Mesendoderm (in vitro differentiated cells): Measurements from ENCODE around the gene BARX1. TPM values are rescaled to one million over a fixed set of nuclear protein-coding genes. Genes with fewer than 3 reads are reported as not detected.
A peak's percentile ranks its signal among the peaks of the same experiment; 100 is the strongest.

ENCODE experiments used
- DNase-seq: peaks from one replicate; pipeline ENCODE4 v3.0.0; 2013
- H2AK5ac ChIP-seq: 2 replicates; pipeline ENCODE4 v1.6.1; 2013; ENCODE audit warnings: low read length, inconsistent platforms
- H2BK120ac ChIP-seq: 2 replicates; pipeline ENCODE4 v1.6.1; 2013; ENCODE audit warnings: low read depth, mild to moderate bottlenecking, low read length, moderate library complexity, mixed read lengths
- H2BK15ac ChIP-seq: replicated peaks from 2 replicates; pipeline ENCODE4 v1.6.1; 2013; ENCODE audit warnings: low read depth, mild to moderate bottlenecking, moderate library complexity
- H2BK5ac ChIP-seq: 2 replicates; pipeline ENCODE4 v1.6.1; 2013; ENCODE audit warnings: low read length, inconsistent platforms
- H3K18ac ChIP-seq: 2 replicates; pipeline ENCODE4 v1.6.1; 2013; ENCODE audit warnings: mild to moderate bottlenecking, low read length, mixed read lengths
- H3K23ac ChIP-seq: one replicate; pipeline ENCODE4 v1.6.1; 2013; ENCODE audit warnings: low read length
- H3K27ac ChIP-seq: 2 replicates; pipeline ENCODE4 v1.5.1; 2013; ENCODE audit warnings: low read depth, mild to moderate bottlenecking, inconsistent platforms, low read length, moderate library complexity
- H3K27me3 ChIP-seq: 2 replicates; pipeline ENCODE4 v1.6.1; 2013; ENCODE audit warnings: low read length, control low read depth, mild to moderate bottlenecking, inconsistent platforms; ENCODE audit not compliant: insufficient read depth, poor library complexity
- H3K36me3 ChIP-seq: 2 replicates; pipeline ENCODE4 v1.6.1; 2013; ENCODE audit warnings: low read length, inconsistent platforms; ENCODE audit not compliant: control insufficient read depth, insufficient read depth
- H3K4ac ChIP-seq: one replicate; pipeline ENCODE4 v1.6.1; 2013; ENCODE audit warnings: low read depth, mild to moderate bottlenecking, low read length, moderate library complexity
- H3K4me1 ChIP-seq: 2 replicates; pipeline ENCODE4 v1.6.1; 2013; ENCODE audit warnings: low read depth, low read length, inconsistent platforms; ENCODE audit not compliant: control insufficient read depth
- H3K4me2 ChIP-seq: 2 replicates; pipeline ENCODE4 v1.6.1; 2013; ENCODE audit warnings: low read length
- H3K4me3 ChIP-seq: 2 replicates; pipeline ENCODE4 v1.5.1; 2013; ENCODE audit warnings: mild to moderate bottlenecking, low read length
- H3K56ac ChIP-seq: one replicate; pipeline ENCODE4 v1.6.1; 2013; ENCODE audit warnings: low read length
- H3K79me1 ChIP-seq: 2 replicates; pipeline ENCODE4 v1.6.1; 2013; ENCODE audit warnings: low read length, inconsistent platforms
- H3K79me2 ChIP-seq: 2 replicates; pipeline ENCODE4 v1.6.1; 2013; ENCODE audit warnings: mild to moderate bottlenecking, low read length; ENCODE audit not compliant: control insufficient read depth, insufficient read depth
- H3K9ac ChIP-seq: 2 replicates; pipeline ENCODE4 v1.6.1; 2013; ENCODE audit warnings: low read length, inconsistent platforms
- H4K5ac ChIP-seq: one replicate; pipeline ENCODE4 v1.6.1; 2013; ENCODE audit warnings: low read length
- H4K8ac ChIP-seq: one replicate; pipeline ENCODE4 v1.6.1; 2013; ENCODE audit warnings: low read depth, mild to moderate bottlenecking, control low read depth, low read length, moderate library complexity
- WGBS: extraction: QIAGEN DNeasy Blood & Tissue Kit; methylation state at CpG from one replicate; pipeline ENCODE4 v1.1.7; 2013; ENCODE audit warnings: low lambda C conversion rate, missing lambda C conversion rate; ENCODE audit not compliant: insufficient coverage; ENCODE audit errors: extremely low coverage; 5-methylcytosine and 5-hydroxymethylcytosine counted together
- polyA plus RNA-seq, 2 experiments: library from polyadenylated mRNA; stranded (reverse); fragments of 200-250 nt; gene quantifications; one replicate each; pipeline ENCODE4 v1.2.3, GENCODE V29; 2013

Gene BARX1
- 4.1 TPM for polyA plus RNA-seq (2013, experiment 1 of 2)
- 3.7 TPM for polyA plus RNA-seq (2013, experiment 2 of 2)

GRCh38 chr9:93955111-93955980 lies at the start of gene BARX1:
Gene BARX1 (minus strand): TSS chr9:93955355. CDS start chr9:93955146, 209 bp downstream.
- peak; percentile 75 for DNase-seq
- no peak within 1 kb of the TSS for H3K18ac ChIP-seq
- H2BK15ac ChIP-seq: no peak within 1 kb of the TSS
- no peak within 1 kb of the TSS for H3K27ac ChIP-seq
- H3K36me3 ChIP-seq: no peaks in the 10 kb centered on the region
- peak within 1 kb of the TSS; percentile 53 for H3K4me2 ChIP-seq
- no peak within 1 kb of the TSS for H3K4ac ChIP-seq
- no peak within 1 kb of the TSS for H4K8ac ChIP-seq
- H3K79me2 ChIP-seq: no peaks in the 10 kb centered on the region
- H3K56ac ChIP-seq: peak within 1 kb of the TSS; percentile 86
- H3K27me3 ChIP-seq: peaks cover 72% of the 10 kb centered on the region
- H3K4me3 ChIP-seq: peak within 1 kb of the TSS; percentile 8
- peak within 1 kb of the TSS; percentile 94 for H3K23ac ChIP-seq
- no CpG with 5 or more reads among the region's 102 CpGs for WGBS
- H2AK5ac ChIP-seq: no peak within 1 kb of the TSS
- H3K9ac ChIP-seq: peak within 1 kb of the TSS; percentile 44
- H4K5ac ChIP-seq: no peak within 1 kb of the TSS
- H2BK120ac ChIP-seq: no peak within 1 kb of the TSS
- no peak within 1 kb of the TSS for H2BK5ac ChIP-seq
- no peaks in the 10 kb centered on the region for H3K79me1 ChIP-seq
- H3K4me1 ChIP-seq: peaks cover 6% of the 10 kb centered on the region

GRCh38 chr9:94002316-94003140 lies 47.4 kb upstream of the BARX1 start:
- no peak overlapping the region for H2BK15ac ChIP-seq
- WGBS: no CpG with 5 or more reads among the region's 6 CpGs
- no peak overlapping the region for H3K9ac ChIP-seq
- no peaks in the 10 kb centered on the region for H3K27me3 ChIP-seq
- no peaks in the 10 kb centered on the region for H3K4me1 ChIP-seq
- H2BK120ac ChIP-seq: no peak overlapping the region
- no peak overlapping the region for H3K4me3 ChIP-seq
- H3K4me2 ChIP-seq: no peak overlapping the region
- no peaks in the 10 kb centered on the region for H3K36me3 ChIP-seq
- H4K8ac ChIP-seq: no peak overlapping the region
- H3K79me1 ChIP-seq: no peaks in the 10 kb centered on the region
- peak; percentile 80 for DNase-seq
- H4K5ac ChIP-seq: no peak overlapping the region
- no peaks in the 10 kb centered on the region for H3K79me2 ChIP-seq
- H3K56ac ChIP-seq: no peak overlapping the region
- no peak overlapping the region for H2AK5ac ChIP-seq
- H3K4ac ChIP-seq: no peak overlapping the region
- no peak overlapping the region for H3K18ac ChIP-seq
- H2BK5ac ChIP-seq: no peak overlapping the region
- H3K27ac ChIP-seq: no peak overlapping the region
- H3K23ac ChIP-seq: no peak overlapping the region

GRCh38 chr9:93996863-93997262 lies 41.7 kb upstream of the BARX1 start:
- DNase-seq: peak; percentile 14
- H3K23ac ChIP-seq: no peak overlapping the region

GRCh38 chr9:93996367-93996766 lies 41.2 kb upstream of the BARX1 start:
- DNase-seq: no peak
- no CpG with 5 or more reads among the region's 3 CpGs for WGBS

More at GRCh38 chr9:93996863-93997262, 41.7 kb upstream of the BARX1 start:
- Histone ChIP-seq H3K79me1 (no peaks in the 10 kb centered on the region), H4K5ac (no peak overlapping the region), H3K56ac (no peak overlapping the region), H3K79me2 (no peaks in the 10 kb centered on the region), H3K27ac (no peak overlapping the region), H2BK5ac (no peak overlapping the region), H3K4ac (no peak overlapping the region), H3K4me2 (no peak overlapping the region), H4K8ac (no peak overlapping the region), H2AK5ac (no peak overlapping the region), H3K36me3 (no peaks in the 10 kb centered on the region), H2BK120ac (no peak overlapping the region), H3K4me3 (no peak overlapping the region), H3K4me1 (no peaks in the 10 kb centered on the region), H3K9ac (no peak overlapping the region), H2BK15ac (no peak overlapping the region), H3K18ac (no peak overlapping the region), H3K27me3 (no peaks in the 10 kb centered on the region)

GRCh38 chr9:93994545-93994944 lies 39.4 kb upstream of the BARX1 start:
- H3K4ac ChIP-seq: no peak overlapping the region
- no peak for DNase-seq
- H3K4me3 ChIP-seq: no peak overlapping the region
- H3K56ac ChIP-seq: no peak overlapping the region
- H3K36me3 ChIP-seq: no peaks in the 10 kb centered on the region
- no peaks in the 10 kb centered on the region for H3K79me2 ChIP-seq
- no peak overlapping the region for H2BK5ac ChIP-seq
- H3K27me3 ChIP-seq: no peaks in the 10 kb centered on the region
- H3K23ac ChIP-seq: no peak overlapping the region
- WGBS: no CpG with 5 or more reads among the region's 1 CpG
- H3K4me1 ChIP-seq: no peaks in the 10 kb centered on the region
- no peak overlapping the region for H4K8ac ChIP-seq
- no peak overlapping the region for H3K9ac ChIP-seq
- H3K4me2 ChIP-seq: no peak overlapping the region
- no peak overlapping the region for H2BK15ac ChIP-seq
- no peak overlapping the region for H4K5ac ChIP-seq
- no peak overlapping the region for H2AK5ac ChIP-seq
- H2BK120ac ChIP-seq: no peak overlapping the region
- no peaks in the 10 kb centered on the region for H3K79me1 ChIP-seq
- H3K27ac ChIP-seq: no peak overlapping the region
- H3K18ac ChIP-seq: no peak overlapping the region

More at GRCh38 chr9:93996367-93996766, 41.2 kb upstream of the BARX1 start:
- Histone ChIP-seq H4K5ac (no peak overlapping the region), H3K9ac (no peak overlapping the region), H3K23ac (no peak overlapping the region), H3K27me3 (no peaks in the 10 kb centered on the region), H3K27ac (no peak overlapping the region), H3K4me2 (no peak overlapping the region), H3K56ac (no peak overlapping the region), H4K8ac (no peak overlapping the region), H2AK5ac (no peak overlapping the region), H3K4ac (no peak overlapping the region), H3K79me1 (no peaks in the 10 kb centered on the region), H3K18ac (no peak overlapping the region), H2BK120ac (no peak overlapping the region), H3K4me1 (no peaks in the 10 kb centered on the region), H3K79me2 (no peaks in the 10 kb centered on the region), H2BK15ac (no peak overlapping the region), H2BK5ac (no peak overlapping the region), H3K36me3 (no peaks in the 10 kb centered on the region), H3K4me3 (no peak overlapping the region)
